ENCODE results near the gene UBL3.

GRCh38 chr13:29856426-29856825 lies 6.0 kb upstream of the UBL3 start:
- TF ChIP-seq CTCF (IDR thresholded peaks at IDR 0.05) = no peak
- no peak for TF ChIP-seq POLR2A (IDR thresholded peaks at IDR 0.05)
